Cardiac fibroblast (primary cell): Measurements from ENCODE around the gene CHST15.

Experiments
- DNase-seq, 2 donors: peaks; one replicate each; pipeline versions ENCODE4 v3.0.0 to v3.0.0-alpha.2; 2010; ENCODE audit warnings: low read depth in 2 of 2
- H3K4me3 ChIP-seq, 2 donors: replicated peaks in 1 of 2; 1 replicate in 1 of 2; 2 replicates in 1 of 2; pipeline ENCODE4 v1.5.1; 2011; ENCODE audit warnings: low read depth in 2 of 2, low read length in 2 of 2, mild to moderate bottlenecking in 2 of 2, moderate library complexity in 1 of 2
- TF ChIP-seq, protein P1 (sequence below): IDR thresholded peaks from one replicate; pipeline ENCODE4 v1.5.1; 2011; ENCODE audit warnings: low read depth, mild to moderate bottlenecking, low read length, inconsistent platforms

Gene CHST15

DNA sequence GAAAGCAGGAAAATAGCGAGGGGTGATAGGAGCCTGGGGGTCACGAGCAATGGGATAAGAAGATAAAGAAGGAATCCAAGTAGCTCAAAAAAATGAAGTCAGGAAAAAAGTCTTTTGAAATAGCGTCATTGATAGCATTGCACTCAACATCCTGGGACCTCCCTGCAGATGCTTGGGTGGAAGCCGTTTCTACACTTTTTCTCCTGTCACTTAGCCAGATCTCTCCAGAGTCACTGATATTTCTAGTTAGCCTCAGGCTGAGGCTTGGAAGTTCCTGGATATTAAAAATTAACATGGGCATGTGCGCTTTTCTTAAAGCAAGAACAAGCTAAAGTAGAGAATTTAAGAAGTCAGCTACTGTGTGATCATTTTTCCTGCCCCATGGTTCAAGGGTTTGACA, 39.5 kb upstream of the CHST15 start:
- peak in 1 of 2 donors; percentile 35 for DNase-seq
- no peak overlapping the region for H3K4me3 ChIP-seq
- TF ChIP-seq, protein P1, sequence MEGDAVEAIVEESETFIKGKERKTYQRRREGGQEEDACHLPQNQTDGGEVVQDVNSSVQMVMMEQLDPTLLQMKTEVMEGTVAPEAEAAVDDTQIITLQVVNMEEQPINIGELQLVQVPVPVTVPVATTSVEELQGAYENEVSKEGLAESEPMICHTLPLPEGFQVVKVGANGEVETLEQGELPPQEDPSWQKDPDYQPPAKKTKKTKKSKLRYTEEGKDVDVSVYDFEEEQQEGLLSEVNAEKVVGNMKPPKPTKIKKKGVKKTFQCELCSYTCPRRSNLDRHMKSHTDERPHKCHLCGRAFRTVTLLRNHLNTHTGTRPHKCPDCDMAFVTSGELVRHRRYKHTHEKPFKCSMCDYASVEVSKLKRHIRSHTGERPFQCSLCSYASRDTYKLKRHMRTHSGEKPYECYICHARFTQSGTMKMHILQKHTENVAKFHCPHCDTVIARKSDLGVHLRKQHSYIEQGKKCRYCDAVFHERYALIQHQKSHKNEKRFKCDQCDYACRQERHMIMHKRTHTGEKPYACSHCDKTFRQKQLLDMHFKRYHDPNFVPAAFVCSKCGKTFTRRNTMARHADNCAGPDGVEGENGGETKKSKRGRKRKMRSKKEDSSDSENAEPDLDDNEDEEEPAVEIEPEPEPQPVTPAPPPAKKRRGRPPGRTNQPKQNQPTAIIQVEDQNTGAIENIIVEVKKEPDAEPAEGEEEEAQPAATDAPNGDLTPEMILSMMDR, result no peak

- no peak overlapping the region for H3K4me3 ChIP-seq
- TF ChIP-seq, protein P1, result no peak
Observed at GRCh38 chr10:124132306-124132705, 38.9 kb upstream of the CHST15 start.

DNA sequence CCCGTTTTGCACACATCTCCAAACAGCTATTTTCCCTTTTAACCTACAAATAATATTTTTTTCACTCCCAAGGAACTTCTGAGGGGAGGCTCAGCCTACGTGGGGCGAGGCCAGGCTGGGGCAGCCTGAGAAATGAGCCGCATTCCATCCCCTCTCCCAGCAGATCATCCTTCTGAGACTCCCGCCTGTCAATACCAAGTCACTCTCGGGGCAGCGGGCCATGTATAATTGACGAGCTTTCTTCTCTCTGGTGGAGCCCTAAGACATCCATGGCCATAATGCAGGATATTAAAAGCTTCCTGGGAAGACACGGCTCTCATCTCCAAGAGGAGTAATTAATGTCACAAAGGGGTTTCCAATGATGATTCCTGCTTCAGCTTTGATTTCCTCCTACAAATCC, 37.8 kb upstream of the CHST15 start:
- TF ChIP-seq, protein P1, result no peak
- H3K4me3 ChIP-seq, result no peak overlapping the region
- no peak for DNase-seq

More at GRCh38 chr10:124132306-124132705, 38.9 kb upstream of the CHST15 start:
- DNase-seq, result no peak

- H3K4me3 ChIP-seq, result no peak overlapping the region
- TF ChIP-seq, protein P1, result no peak
- DNase-seq, result no peak
Observed at GRCh38 chr10:124130198-124130900, 37.0 kb upstream of the CHST15 start.

DNA sequence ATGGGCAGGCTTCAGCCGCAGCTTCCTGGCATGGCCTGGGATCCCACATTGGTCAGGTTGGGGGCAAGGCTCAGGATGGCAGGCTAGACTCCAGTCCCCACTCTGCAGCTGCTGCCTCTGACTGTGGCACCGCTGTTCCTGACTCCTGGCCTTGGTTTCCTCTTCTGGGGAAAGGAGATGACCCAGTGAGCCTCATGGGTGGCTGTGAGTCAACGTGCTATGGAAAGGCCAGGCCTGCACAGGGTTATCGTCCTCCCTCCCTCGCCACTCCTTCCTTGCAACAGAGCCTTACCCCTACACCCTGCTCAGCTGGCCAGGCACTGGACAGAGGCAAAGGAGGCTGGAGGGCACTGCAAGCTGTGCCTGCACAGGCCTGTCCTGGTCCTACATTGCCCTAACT, 36.1 kb upstream of the CHST15 start:
- no peak for DNase-seq

GRCh38 chr10:124128811-124129145, 35.4 kb upstream of the CHST15 start:
- TF ChIP-seq, protein P1, result no peak
- no peak overlapping the region for H3K4me3 ChIP-seq
- DNase-seq, result no peak

More for the DNA sequence above, 36.1 kb upstream of the CHST15 start:
- no peak overlapping the region for H3K4me3 ChIP-seq
- TF ChIP-seq, protein P1, result no peak
